LoVo (cell line): ENCODE measurements around the gene NPHP1.
A peak's percentile ranks its signal among the peaks of the same experiment; 100 is the strongest.
"Not testable (repeated sequence)": the region's sequence is repeated elsewhere in the genome, so short reads cannot be mapped to it uniquely, and the experiment has no call there.

Source experiments
- DNase-seq: peaks from one replicate; pipeline ENCODE4 v3.0.0-alpha.2; 2016; ENCODE audit warnings: low spot score

Gene NPHP1

DNA sequence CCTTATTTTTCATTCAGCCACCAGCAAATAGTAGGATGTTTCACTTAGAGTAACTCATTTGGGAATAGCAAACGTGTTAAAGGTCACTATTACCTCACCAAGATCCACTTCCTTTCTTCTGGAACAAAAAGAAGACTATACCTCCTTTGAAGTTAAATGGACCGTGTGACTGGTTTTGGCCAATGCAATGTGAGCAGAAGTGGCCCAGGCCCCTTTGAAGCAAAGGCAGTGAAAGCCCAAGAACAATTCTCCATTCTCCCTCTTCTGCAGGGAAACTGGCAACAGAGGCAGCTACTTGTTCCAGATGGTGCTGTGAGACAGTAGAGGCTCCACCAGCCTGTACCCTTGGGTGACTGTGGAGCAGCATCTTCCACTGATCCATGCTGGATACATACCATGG is 77.9 kb downstream of the NPHP1 start:
- DNase-seq, result no peak

DNA sequence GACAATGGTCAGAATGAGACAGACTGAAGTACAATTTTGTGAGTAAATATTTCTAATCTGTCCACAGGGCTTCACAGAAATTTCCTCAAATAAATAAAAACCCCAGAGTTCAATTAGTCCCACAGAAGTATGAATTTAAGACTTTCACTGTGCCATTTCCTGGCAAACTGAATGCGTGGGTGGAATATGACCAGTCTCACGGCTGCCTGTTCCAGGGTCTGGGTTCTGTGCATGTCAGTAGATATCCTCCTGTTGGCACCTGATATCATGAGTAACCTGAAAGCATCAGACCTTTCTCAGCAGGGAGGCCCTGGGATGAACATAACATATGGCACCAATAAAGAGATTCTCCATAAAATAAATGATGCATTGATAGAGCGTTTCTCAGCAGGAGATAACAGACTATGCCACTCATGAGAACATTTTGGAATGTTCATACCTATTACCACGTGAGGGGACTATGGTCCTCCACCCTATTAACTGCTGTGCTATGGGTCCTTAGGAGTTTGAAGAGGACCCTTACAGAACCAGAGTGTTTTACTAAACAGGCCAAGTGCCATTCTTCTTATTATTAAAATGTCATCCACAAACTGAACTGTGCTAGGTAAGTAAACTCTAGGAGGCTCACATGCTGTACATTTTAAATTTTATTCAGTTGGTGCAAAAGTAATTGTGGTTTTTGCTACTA is 78.6 kb downstream of the NPHP1 start:
- no peak for DNase-seq

DNA sequence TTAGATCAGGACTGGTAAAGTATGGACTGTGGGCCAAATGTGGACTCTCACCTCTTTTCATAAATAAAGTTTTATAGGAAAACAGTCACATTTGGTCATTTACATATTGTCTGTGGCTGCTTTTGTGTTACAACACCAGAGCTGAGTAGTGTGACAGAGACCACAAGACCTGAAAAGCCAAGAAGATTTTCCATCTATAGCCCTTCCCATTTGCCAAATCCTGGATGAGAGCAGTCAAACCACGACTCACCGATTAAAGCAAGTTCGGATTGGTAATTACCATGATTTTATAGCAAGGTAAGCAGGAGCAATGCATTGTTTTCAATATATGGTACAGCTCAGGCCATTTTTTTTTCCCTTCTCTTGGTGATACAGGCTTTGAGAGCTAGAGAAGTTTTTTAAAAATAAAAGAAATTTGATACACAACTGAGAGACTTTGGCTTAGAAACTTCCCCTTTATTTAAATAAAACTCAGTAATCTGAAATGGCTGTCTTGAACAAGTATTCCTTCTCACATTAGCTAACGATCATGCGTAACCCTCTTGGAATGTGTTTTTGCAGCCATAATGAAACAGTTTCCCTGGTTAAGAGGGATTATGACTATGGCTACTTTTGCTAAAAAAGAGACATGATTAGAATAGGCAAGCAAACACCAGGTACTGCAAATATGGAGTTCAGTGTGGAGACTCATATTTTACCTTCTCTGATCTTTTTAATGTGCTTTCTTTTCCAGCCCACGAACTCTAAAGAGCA is 79.7 kb downstream of the NPHP1 start:
- DNase-seq, result no peak

DNA sequence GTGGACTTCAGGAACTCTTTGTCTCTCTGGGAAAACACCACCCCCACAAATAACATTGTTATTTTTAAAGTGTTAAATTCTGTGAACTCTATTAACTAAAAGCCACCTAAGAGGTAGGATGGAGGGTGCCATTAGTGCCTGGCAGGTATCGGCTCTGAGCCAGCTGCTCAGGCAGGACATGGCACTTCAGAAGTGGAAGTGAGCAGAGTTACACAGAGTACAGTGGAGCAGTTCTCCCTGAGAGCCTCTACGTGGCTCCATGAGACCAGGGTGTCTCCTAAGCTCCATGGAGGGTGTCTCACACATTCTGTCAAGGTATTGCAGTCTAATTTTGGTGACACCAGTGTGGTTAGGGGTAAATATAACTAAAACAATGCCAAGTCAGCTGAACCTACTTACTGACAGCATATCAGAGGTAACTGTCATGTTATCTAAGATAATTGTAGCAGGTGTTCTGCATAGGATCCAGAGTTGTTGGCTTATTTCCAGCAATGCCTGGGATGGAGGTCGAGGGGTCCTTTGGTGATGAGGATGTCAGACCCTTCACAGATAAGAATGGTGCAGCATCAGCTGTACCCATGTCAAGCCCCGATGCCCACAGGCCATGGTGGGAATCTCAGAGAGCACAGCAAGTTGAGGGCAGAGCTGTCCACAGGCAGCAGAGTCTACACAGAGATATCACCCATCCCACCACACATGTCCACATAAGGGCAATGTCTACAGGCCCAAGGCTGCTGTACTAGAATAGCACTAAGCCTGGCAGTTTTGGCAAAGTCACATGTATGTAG is 80.6 kb downstream of the NPHP1 start:
- no peak for DNase-seq

DNA sequence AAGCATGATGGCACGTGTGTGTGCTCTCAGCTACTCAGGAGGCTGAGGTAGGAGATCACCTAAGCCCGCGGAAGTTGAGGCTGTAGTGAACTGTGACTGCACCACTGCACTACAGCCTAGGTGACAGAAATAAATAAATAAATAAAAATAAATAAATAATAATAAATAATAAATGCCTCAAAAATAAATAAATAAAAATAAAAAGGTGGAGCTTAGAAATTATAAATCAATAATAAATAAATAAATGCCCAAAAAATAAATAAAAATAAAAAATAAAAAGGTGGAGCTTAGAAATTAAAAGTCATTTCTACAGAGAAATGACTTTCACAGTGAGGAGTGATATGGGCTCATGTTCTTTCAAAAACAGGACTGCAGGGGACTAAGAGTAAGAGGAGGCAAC is 83.2 kb downstream of the NPHP1 start:
- DNase-seq, result no peak

DNA sequence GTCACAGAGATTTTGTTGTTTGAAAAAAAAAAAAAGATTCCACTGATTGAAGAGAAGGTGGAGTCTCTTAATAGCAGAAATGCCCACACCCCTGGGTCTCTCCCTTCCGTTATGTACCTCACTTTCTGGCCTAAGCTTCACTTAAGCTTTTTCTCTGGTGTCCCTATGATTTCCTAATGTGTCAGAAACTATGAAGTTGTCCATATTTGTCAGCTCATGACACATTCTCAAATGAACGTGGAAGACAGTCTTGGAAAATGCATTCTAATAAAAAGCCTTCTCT is 83.8 kb downstream of the NPHP1 start:
- no peak for DNase-seq

DNA sequence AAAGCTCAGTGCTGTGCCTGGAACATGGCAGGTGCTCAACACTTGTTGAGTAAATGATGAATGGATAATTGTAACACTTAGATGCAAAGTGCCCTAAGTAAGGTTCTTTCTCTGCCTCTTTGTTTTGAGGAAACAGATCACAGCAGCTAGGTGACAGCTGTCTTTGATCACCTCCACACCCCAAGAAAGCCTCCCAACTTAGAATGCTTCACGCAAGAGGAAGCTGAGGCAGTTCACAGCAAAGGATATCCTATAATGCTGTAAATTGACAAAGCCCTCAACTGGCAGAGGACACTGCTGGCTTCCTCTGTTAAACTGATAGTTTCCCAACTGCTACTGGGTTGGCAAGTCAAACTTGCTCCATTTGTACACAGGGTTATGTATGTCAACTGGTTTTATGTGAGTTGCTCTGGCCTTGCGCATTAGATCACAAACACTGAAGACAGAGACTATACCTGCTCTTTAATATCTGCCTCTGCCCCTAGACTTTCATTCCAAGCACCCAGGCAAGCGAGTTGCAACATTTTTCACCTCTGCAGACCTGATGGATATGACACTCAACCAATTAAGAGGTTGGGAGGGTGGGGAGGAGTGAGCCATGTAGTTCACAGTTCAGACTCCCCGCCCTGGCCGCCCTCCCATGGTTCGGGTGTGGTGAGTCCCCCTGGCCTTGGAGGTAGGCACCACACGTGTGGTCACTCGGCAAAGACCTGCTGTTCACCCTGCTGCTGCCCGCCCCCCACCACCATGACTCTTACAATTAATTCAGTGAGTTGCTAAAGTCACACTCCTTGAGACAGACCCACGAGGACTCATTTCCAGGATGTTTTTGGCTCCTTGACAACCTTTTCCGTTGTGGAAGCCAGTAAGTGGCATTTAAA is 84.4 kb downstream of the NPHP1 start:
- DNase-seq, result no peak

DNA sequence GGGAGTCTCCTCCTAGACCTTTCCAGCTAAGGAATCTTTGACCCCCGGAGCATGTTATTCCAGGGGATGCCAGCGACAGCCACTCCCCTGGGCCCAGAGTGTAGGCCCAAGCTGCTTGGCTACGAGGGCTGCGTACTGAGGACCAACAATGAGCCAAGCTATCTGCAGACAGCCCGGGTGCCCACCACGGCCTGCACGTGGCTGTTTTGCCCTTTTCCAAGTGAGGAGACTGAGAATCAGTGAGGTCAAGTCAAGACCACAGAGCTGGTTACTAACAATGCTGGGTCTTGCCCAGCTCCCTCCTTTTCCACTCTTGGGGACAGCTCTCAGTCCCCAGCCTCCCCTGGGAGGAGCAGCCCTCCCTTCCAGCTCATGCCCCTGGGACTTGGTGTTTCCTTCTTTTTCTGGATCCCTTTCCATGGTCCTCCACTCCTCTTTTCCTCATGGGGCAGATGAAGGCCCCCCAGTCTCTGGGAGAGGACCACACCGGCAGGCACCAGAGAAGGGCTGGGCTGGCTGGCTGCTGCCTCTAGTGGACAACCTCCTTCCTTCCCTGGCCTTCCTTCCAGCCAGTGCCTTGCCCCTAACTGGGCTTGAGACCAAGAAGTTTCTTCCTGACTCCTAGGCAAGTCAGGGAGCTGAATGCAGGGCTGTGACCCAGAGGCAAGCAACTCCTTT is 88.6 kb downstream of the NPHP1 start:
- DNase-seq, result peak; percentile 61

DNA sequence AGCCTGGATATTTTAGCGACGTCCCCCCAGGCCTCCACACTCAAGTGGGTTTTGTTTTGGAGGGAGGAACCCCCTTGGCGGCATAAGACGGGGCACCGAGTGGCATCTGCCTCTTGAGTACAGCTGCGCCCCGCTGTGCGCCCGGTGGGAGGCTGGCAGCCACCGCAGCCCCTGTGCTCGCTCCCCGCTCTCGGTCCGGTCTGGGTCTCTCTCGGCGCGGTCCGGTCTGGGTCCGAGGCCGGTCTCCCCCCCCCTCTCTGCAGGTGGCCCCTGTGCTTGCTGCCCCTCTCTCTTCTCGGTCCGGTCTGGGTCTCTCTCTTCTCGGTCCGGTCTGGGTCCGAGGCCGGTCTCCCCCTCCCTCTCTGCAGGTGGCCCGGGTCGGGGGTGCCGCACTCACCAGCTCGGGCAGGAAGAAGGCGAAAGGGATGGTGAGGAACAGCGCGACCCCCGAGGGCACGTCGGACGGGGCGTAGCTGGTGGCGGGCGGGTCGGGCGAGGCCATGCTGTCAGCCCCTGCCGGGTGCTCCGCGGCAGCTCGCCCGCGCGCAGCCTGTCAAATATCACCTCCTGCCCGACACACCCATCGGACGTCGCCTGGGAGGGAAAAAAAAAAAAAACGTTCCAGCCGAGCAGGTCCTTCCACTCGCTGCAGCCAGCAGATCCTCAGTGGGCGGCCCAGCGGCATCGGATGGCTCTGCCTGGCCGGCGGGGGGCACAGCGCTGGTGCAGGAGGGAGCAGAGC is 89.4 kb downstream of the NPHP1 start, which contains the start of gene MALL:
Gene MALL (minus strand): TSS at position 532 of the 742 bp plus-strand sequence. CDS start 30 bp downstream, at position 502.
- DNase-seq, result peak; percentile 79

DNA sequence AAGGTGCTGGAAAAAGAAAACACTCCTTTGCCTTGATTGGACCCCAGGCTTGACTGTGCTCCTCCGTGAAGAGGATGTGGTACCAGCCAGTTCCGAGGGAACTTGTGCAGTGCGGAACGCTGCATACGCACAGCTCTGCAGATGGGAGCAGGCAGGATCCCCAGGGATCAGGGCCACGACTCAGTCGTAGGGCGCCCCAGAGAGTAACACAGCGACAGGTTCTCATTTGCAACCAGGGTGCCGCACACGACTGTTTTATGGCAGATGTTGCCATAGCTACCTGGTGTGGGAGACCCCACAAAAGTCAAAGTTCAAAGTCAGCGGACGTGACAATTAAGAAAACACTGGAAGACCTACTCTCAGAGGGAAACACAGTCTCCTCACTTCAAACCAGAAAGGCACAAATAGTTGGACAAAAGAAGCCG is 90.0 kb downstream of the NPHP1 start:
- peak; percentile 42 for DNase-seq

DNA sequence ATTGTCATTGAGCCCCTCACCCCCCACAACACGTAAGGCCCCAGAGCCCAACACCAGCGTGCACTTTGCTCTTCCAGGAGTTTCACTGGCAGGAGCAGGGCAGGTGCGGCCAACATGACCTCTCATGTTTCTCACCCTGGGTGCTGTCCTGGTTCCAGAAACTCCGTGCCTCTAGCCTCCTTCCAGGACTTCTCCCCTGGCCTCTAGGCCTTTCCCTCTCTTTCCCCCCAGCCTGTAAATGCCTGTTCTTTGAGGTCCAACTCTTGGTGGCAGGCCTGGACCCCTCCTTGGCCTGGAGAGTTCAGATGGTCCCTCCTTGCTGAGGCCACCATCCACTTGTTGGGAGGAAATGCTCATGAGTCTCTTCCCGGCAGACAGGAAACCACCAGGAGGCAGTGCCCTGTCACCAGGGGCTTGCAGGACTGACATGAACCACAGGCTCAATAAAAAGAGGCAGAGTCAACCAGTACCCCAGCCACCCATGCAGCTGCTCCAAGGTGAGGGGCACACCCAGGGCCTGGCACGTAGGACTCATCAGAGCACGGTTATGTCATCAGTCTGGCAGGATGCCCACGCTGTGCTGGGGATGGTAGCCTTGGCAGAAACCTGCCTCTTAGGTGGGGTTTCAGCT is 90.7 kb downstream of the NPHP1 start:
- DNase-seq, result peak; percentile 88

DNA sequence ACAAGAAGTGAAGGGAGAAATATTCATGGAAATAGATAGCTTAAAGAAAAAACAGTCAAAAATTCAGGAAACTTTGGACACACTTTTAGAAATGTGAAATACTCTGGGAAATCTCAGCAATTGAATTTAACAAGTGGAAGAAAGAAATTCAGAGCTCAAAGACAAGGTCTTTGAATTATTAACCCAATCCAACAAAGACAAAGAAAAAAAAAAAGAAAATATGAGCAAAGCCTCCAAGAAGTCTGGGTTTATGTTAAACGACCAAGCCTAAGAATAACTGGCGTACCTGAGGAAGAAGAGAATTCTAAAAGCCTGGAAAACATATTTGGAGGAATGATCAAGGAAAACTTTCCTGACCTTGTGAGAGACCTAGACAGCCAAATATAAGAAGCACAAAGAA is 96.5 kb downstream of the NPHP1 start:
- DNase-seq, result not testable (repeated sequence)

DNA sequence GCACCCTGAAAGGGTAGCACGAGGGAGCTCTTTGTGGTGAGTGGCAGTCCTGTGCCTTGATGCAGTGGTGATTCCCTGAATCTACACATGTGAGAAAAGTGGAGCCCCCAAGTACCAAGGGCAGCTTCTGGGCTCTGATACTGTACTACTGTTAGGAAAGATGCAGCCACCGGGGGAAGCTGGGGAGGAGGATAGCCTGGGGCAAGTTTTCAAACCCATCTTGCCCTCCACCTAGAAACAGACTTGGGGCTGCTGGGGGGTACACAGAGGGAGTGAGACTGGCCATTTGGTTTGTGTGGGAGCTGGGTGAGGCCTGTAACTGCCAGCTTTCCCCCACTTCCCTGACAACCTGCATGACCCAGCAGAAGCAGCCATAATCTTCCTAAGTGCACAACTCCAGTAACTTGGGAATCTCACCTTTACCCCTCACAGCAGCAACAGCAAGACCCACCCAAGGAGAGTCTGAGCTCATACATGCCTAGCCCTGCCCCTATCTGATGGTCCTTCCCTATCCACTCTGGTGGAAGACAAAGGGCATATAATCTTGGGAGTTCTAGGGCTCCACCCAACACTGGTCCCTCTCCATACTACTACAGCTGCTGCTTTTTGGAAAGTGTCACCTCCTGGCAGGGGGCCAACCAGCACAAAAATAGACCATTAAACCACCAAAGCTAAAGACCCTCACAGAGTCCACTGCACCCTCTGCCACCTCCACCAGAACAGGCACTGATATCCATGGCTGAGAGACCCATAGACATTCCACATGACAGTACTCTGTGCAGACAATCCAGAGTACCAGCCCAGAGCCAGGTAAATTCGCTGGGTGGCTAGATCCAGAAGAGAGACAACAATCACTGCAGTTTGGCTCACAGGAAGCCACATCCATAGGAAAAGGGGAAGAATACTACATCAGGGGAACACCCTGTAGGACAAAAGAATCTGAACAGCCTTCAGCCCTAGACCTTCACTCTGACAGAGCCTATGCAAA is 97.4 kb downstream of the NPHP1 start:
- DNase-seq, result peak; percentile 56

DNA sequence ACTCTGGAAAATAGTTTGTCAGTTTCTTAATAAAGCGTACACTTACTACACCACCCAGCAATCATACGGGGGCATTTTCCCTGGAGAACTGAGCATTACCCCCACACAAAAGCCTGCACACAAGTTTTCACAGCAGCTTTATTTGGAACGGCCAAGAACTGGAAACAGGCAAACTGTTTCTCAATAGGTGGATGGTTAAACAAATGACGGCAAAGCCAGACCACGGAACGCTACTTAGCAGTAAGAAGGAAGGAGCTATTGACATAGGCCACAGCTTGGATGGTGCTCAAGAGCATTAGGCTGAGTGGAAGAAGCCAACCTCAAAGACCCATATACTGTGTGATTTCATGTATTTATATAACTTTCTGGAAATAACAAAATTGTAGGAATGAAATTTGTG is 98.2 kb downstream of the NPHP1 start:
- peak; percentile 42 for DNase-seq

DNA sequence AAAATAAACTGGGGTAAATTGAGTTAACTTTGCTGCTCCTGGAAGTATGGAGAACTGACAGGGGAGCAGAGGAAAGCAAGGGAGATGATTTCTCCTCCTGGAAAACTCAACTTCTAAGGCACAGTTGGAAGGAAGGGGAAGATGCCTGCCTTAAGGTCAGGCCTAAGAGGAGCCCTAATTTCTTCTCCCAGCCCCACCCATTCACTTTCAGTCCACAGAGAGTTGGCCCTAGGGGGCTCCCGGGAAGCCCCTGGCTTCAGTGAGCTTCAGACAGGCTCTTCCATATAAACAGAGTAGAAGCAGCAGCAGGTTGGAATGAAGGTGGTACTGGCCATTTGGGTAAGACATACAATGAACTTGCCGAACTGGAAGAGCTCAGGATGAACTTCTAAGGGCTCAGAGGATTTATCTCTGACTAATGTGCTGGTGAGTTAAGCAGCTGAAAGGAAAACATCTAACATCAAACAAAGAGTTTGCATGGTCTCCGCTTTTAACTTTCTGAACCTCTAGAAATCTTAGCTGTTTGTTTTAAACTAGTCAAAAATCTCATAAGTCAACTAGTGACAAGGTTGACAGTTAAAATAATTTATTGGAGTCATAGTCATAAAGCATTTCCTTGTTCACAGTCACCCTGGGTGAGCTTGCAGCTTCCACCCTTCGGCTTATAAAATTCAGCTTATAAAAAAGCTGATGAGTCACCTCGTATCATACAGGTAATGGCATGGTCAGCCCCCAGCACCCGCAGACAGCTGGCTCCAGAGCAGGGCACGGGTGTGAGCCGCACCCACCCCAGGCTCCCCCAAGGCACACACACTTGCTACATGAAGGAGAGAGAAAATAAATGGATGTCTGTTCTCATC is 99.0 kb downstream of the NPHP1 start:
- DNase-seq, result peak; percentile 94

DNA sequence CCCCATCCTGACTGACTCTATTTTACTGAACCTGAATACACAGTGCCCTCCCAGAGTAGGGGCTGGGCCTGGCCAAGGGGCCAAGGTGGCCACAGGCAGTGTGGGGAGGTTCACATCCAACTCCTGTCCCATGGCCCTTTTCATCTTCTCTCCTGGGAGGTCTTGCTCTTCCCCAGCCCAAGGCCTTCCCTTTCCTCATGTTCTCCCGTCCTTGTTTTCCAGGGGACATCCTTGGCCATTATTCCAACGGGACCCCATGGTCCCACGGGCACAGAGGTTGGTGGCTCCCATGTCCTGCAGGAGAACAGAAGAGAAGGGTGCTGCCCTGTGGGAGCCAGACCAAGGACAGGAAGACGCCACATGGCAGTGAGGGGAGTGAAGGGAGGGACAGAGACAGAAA is 99.6 kb downstream of the NPHP1 start:
- DNase-seq, result no peak

DNA sequence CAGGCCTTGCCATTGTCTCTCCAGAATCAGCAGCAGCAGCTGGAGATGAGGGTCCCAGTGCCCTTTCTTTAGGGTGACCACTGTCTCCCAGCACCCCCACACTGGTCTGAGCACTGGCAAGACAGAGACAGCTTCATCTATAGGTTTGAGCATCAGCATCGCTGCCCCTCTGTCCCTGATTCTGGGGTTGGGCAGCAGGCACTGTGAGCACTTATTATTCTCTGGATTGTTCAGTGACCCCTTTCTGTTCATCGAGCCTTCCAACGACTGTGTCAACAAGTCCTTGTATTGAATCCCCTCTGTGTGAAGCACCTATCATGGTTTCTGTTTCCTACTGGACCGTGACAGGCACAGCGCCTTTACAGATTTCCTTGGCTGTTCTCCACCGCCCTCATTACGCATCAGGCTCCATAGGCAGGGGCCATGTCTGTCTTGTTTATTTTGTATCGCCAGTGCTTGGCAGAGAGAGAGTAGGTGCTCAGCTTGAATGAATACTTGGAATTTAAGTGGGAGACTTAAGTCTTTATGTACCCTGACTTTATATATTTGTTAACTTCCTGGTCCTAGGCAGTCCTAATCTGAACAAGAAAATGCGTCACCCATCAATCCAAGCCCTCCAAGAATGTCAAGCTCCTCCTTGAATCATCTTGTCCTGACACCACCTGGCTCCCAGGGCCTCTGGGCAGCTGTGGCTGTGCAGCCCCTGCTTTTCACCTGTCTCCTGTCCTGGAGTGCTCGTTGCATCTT is 100.6 kb downstream of the NPHP1 start:
- peak; percentile 26 for DNase-seq
